ENCODE data around the gene PCDH15. TPM values are rescaled to one million over a fixed set of nuclear protein-coding genes. Genes with fewer than 3 reads are reported as not detected.

Gene PCDH15
- total RNA-seq, 2 donors from 2014 or later: 0.19 to 0.51 TPM

GRCh38 chr10:54259104-54259503 is 541.9 kb downstream of the PCDH15 start:
- Histone ChIP-seq H3K36me3 (no peaks in the 10 kb centered on the region), H3K9me3 (no peaks in the 10 kb centered on the region), H3K27ac (no peak overlapping the region), H3K27me3 (no peaks in the 10 kb centered on the region), H3K4me1 (no peaks in the 10 kb centered on the region), H3K4me3 (no peak overlapping the region)
- DNase-seq (ENCODE audit: low spot score): no peak
- no peak for TF ChIP-seq CTCF (IDR thresholded peaks at IDR 0.05)

- Histone ChIP-seq H3K27me3 (no peaks in the 10 kb centered on the region), H3K9me3 (no peaks in the 10 kb centered on the region), H3K4me1 (no peaks in the 10 kb centered on the region), H3K36me3 (no peaks in the 10 kb centered on the region), H3K27ac (no peak overlapping the region), H3K4me3 (no peak overlapping the region)
- no peak for DNase-seq (ENCODE audit: low spot score)
- no peak for TF ChIP-seq CTCF (IDR thresholded peaks at IDR 0.05)
These were observed 566.2 kb downstream of the PCDH15 start for GRCh38 chr10:54234832-54235231.

GRCh38 chr10:54203401-54203800 is 597.6 kb downstream of the PCDH15 start:
- TF ChIP-seq CTCF (IDR thresholded peaks at IDR 0.05): no peak
- DNase-seq (ENCODE audit: low spot score): no peak
- no peak overlapping the region for H3K4me3 ChIP-seq
- no peaks in the 10 kb centered on the region for H3K4me1 ChIP-seq
- H3K27ac ChIP-seq: no peak overlapping the region
- H3K27me3 ChIP-seq: no peaks in the 10 kb centered on the region
- no peaks in the 10 kb centered on the region for H3K9me3 ChIP-seq
- no peaks in the 10 kb centered on the region for H3K36me3 ChIP-seq

- DNase-seq (ENCODE audit: low spot score): no peak
- no peaks in the 10 kb centered on the region for H3K9me3 ChIP-seq
- H3K4me3 ChIP-seq: no peak overlapping the region
- no peaks in the 10 kb centered on the region for H3K36me3 ChIP-seq
- H3K4me1 ChIP-seq: no peaks in the 10 kb centered on the region
- H3K27ac ChIP-seq: no peak overlapping the region
- H3K27me3 ChIP-seq: no peaks in the 10 kb centered on the region
- no peak for TF ChIP-seq CTCF (IDR thresholded peaks at IDR 0.05)
These were observed 603.0 kb downstream of the PCDH15 start for GRCh38 chr10:54198051-54198450.

- no peaks in the 10 kb centered on the region for H3K36me3 ChIP-seq
- DNase-seq (ENCODE audit: low spot score): no peak
- TF ChIP-seq CTCF (IDR thresholded peaks at IDR 0.05): no peak
- H3K27me3 ChIP-seq: no peaks in the 10 kb centered on the region
- no peak overlapping the region for H3K27ac ChIP-seq
- H3K9me3 ChIP-seq: no peaks in the 10 kb centered on the region
- H3K4me1 ChIP-seq: no peaks in the 10 kb centered on the region
- no peak overlapping the region for H3K4me3 ChIP-seq
These were observed 606.2 kb downstream of the PCDH15 start for GRCh38 chr10:54194806-54195205.

GRCh38 chr10:54159924-54160323 is 641.1 kb downstream of the PCDH15 start:
- Histone ChIP-seq H3K36me3 (no peaks in the 10 kb centered on the region), H3K9me3 (no peaks in the 10 kb centered on the region), H3K27ac (no peak overlapping the region), H3K27me3 (no peaks in the 10 kb centered on the region), H3K4me3 (no peak overlapping the region), H3K4me1 (no peaks in the 10 kb centered on the region)
- no peak for DNase-seq (ENCODE audit: low spot score)
- no peak for TF ChIP-seq CTCF (IDR thresholded peaks at IDR 0.05)
